Transverse colon (tissue), 4 donors: ENCODE data around the gene MET. TPM values are rescaled to one million over a fixed set of nuclear protein-coding genes. Genes with fewer than 3 reads are reported as not detected.

Experiments used
- DNase-seq: peaks from one replicate; pipeline ENCODE4 v3.0.0-alpha.2; 2019
- H3K27ac ChIP-seq, 4 donors: fragments of 200-600 bp; sonication (generic); 2 replicates each; pipeline ENCODE4 v1.5.1; 2016 to 2018; ENCODE audit warnings: inconsistent platforms in 4 of 4
- H3K27me3 ChIP-seq: fragments of 200-600 bp; sonication (generic); 2 replicates; pipeline ENCODE4 v1.5.1; 2017; ENCODE audit warnings: inconsistent platforms
- H3K36me3 ChIP-seq, 4 donors: fragments of 200-600 bp; sonication (generic); 2 replicates each; pipeline ENCODE4 v1.5.1; 2017 to 2019; ENCODE audit warnings: inconsistent platforms in 4 of 4
- H3K4me1 ChIP-seq, 4 donors: fragments of 200-600 bp; sonication (generic); 2 replicates each; pipeline ENCODE4 v1.5.1; 2017 to 2020; ENCODE audit warnings: inconsistent platforms in 4 of 4
- H3K4me3 ChIP-seq, 4 donors: fragments of 200-600 bp; sonication (generic); 1 replicate in 1 of 4; 2 replicates in 3 of 4; pipeline versions ENCODE4 v1.5.1 to v1.6.1; 2017 to 2019; ENCODE audit warnings: inconsistent platforms in 4 of 4
- H3K9me3 ChIP-seq, 2 donors: fragments of 200-600 bp; sonication (generic); 2 replicates each; pipeline ENCODE4 v1.5.1; 2017 to 2019; ENCODE audit warnings: inconsistent platforms in 2 of 2
- EP300 ChIP-seq: sonication (generic); formaldehyde crosslinking; IDR thresholded peaks from one replicate; pipeline ENCODE4 v1.6.1; 2017; ENCODE audit warnings: antibody characterized with exemption, low read depth
- POLR2A ChIP-seq: fragments of 450-650 bp; IDR thresholded peaks from one replicate; pipeline ENCODE4 v1.6.1; 2016; ENCODE audit warnings: antibody characterized with exemption, mild to moderate bottlenecking, moderate library complexity
- POLR2AphosphoS5 ChIP-seq, 3 donors: sonication (generic); formaldehyde crosslinking; IDR thresholded peaks; one replicate each; pipeline ENCODE4 v1.6.1; 2016; ENCODE audit warnings: antibody characterized with exemption in 3 of 3
- WGBS, 2 donors: methylation state at CpG; one replicate each; pipeline ENCODE4 v1.1.5; 2018; ENCODE audit warnings: low coverage in 1 of 2; 5-methylcytosine and 5-hydroxymethylcytosine counted together
- in situ Hi-C, 4 donors: fragments of 200-750 bp; cut with MboI; loops; one replicate each; pipeline versions ENCODE4 v1.15.0 to v1.15.1; 2017; ENCODE audit warnings: low sequenced_read_pairs in 3 of 4, low pct_ligation_motif_present in 1 of 4, low pct_unique_long_range_greater_than_20kb in 1 of 4
- intact Hi-C: fragments of 100-400 bp; cut with DNase I; formaldehyde crosslinking; loops from one replicate; pipeline ENCODE4 v1.15.1; 2023; ENCODE audit warnings: low total_unique reads
- total RNA-seq, 4 donors: library from RNA; depleted of rRNA; stranded (reverse); fragments of >200 nt; gene quantifications; one replicate each; pipeline ENCODE4 v1.1.0, GENCODE V29; 2016
- TF ChIP-seq, protein P1 (sequence below), 5 experiments: fragments of 200-600 bp in 3 of 5; fragments of 450-650 bp in 2 of 5; sonication (generic) in 3 of 5; IDR thresholded peaks; 1 replicate in 2 of 5; 2 replicates in 3 of 5; pipeline ENCODE4 v1.5.1; 2016 to 2017; ENCODE audit warnings: antibody characterized with exemption in 5 of 5, inconsistent platforms in 3 of 5, mild to moderate bottlenecking in 2 of 5, moderate library complexity in 1 of 5

Gene MET
- total RNA-seq, 4 donors from 2014 or later: 6.4 to 35.5 (median 20.3) TPM

GRCh38 chr7:116802746-116803152 lies 130.8 kb downstream of the MET start:
- TF ChIP-seq, protein P1, sequence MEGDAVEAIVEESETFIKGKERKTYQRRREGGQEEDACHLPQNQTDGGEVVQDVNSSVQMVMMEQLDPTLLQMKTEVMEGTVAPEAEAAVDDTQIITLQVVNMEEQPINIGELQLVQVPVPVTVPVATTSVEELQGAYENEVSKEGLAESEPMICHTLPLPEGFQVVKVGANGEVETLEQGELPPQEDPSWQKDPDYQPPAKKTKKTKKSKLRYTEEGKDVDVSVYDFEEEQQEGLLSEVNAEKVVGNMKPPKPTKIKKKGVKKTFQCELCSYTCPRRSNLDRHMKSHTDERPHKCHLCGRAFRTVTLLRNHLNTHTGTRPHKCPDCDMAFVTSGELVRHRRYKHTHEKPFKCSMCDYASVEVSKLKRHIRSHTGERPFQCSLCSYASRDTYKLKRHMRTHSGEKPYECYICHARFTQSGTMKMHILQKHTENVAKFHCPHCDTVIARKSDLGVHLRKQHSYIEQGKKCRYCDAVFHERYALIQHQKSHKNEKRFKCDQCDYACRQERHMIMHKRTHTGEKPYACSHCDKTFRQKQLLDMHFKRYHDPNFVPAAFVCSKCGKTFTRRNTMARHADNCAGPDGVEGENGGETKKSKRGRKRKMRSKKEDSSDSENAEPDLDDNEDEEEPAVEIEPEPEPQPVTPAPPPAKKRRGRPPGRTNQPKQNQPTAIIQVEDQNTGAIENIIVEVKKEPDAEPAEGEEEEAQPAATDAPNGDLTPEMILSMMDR (IDR thresholded peaks at IDR 0.05): peak; percentile 23 to 61 (median 42)
- no peak for TF ChIP-seq POLR2AphosphoS5 (IDR thresholded peaks at IDR 0.05)
- in situ Hi-C loops (loop anchor here (10.0 to 25.0 kb wide), 5 partner anchors 128 to 640 kb away; partner anchors contain the start of gene MET (in 1 of the 4)), intact Hi-C loops (no loop called here)
- Histone ChIP-seq H3K27me3 (no peaks in the 10 kb centered on the region), H3K4me3 (no peak overlapping the region), H3K36me3 (no peaks in the 10 kb centered on the region), H3K4me1 (peaks cover 13 to 75% (median 44%) of the 10 kb centered on the region in 4 donors), H3K27ac (peak overlapping the region; percentile 64 to 77 (median 74)), H3K9me3 (no peaks in the 10 kb centered on the region)
- 14% methylated on average over 5 of the region's 5 CpGs for WGBS, 2 donors
- DNase-seq: peak; percentile 32

- no peaks in the 10 kb centered on the region for H3K9me3 ChIP-seq
- peak overlapping the region in 1 of 4 donors; percentile 19 for H3K4me3 ChIP-seq
- DNase-seq: no peak
- TF ChIP-seq POLR2AphosphoS5 (IDR thresholded peaks at IDR 0.05): peak in 1 of 3 donors; percentile 13
- TF ChIP-seq POLR2A: no peak
- H3K27ac ChIP-seq: peak overlapping the region; percentile 64 to 77 (median 74)
- 37 to 63% methylated on average over 3 of the region's 3 CpGs for WGBS, 2 donors
- no peaks in the 10 kb centered on the region for H3K36me3 ChIP-seq
- H3K27me3 ChIP-seq: no peaks in the 10 kb centered on the region
- intact Hi-C loops: no loop called here
- in situ Hi-C loops: loop anchor here (10.0 to 25.0 kb wide), 5 partner anchors 130 to 642 kb away; partner anchors contain the start of gene MET (in 1 of the 4)
- peaks cover 10 to 66% (median 37%) of the 10 kb centered on the region in 4 donors for H3K4me1 ChIP-seq
These were observed 132.5 kb downstream of the MET start for GRCh38 chr7:116804471-116804870.

- Histone ChIP-seq H3K4me1 (peaks cover 10 to 70% (median 44%) of the 10 kb centered on the region in 4 donors), H3K36me3 (no peaks in the 10 kb centered on the region), H3K27ac (peak overlapping the region; percentile 64 to 77 (median 74)), H3K27me3 (no peaks in the 10 kb centered on the region), H3K9me3 (no peaks in the 10 kb centered on the region), H3K4me3 (no peak overlapping the region)
- intact Hi-C loops: no loop called here
- in situ Hi-C loops: loop anchor here (5.0 to 25.0 kb wide), 6 partner anchors 130 to 643 kb away; partner anchors contain the start of gene MET (in 1 of the 4)
- WGBS, 2 donors: 21 to 36% methylated on average over 3 to 7 of the region's 7 CpGs
- TF ChIP-seq POLR2AphosphoS5 (IDR thresholded peaks at IDR 0.05) (peak; percentile 24 to 57 (median 49)), EP300 (no peak)
- no peak for DNase-seq
These were observed 133.1 kb downstream of the MET start for GRCh38 chr7:116805100-116805544.

- no peaks in the 10 kb centered on the region for H3K36me3 ChIP-seq
- H3K4me3 ChIP-seq: no peak overlapping the region
- intact Hi-C loops (no loop called here), in situ Hi-C loops (loop anchor here (5.0 to 25.0 kb wide), 6 partner anchors 131 to 644 kb away; partner anchors contain the start of gene MET (in 1 of the 4))
- peaks cover 10 to 69% (median 45%) of the 10 kb centered on the region in 4 donors for H3K4me1 ChIP-seq
- H3K27ac ChIP-seq: peak overlapping the region in 3 of 4 donors; percentile 72 to 77 (median 76)
- 69 to 82% methylated on average over 7 of the region's 7 CpGs for WGBS, 2 donors
- H3K9me3 ChIP-seq: no peaks in the 10 kb centered on the region
- no peak for DNase-seq
- TF ChIP-seq POLR2AphosphoS5 (IDR thresholded peaks at IDR 0.05) (no peak), EP300 (no peak), POLR2A (no peak)
- TF ChIP-seq, protein P1 (IDR thresholded peaks at IDR 0.05): no peak
- no peaks in the 10 kb centered on the region for H3K27me3 ChIP-seq
These were observed 134.3 kb downstream of the MET start for GRCh38 chr7:116806046-116806944.
